K562 (cell line): ENCODE results near the gene CSF3. TPM values are rescaled to one million over a fixed set of nuclear protein-coding genes. Genes with fewer than 3 reads are reported as not detected.
A peak's percentile ranks its signal among the peaks of the same experiment; 100 is the strongest.

Source experiments
- MEF2D ChIP-seq: conservative IDR thresholded peaks from 2 replicates; pipeline ENCODE4 v1.6.1; 2016; ENCODE audit warnings: low read depth, missing genetic modification characterization, missing compliant biosample characterization
- RBM22 ChIP-seq: fragments of 200-400 bp; formaldehyde crosslinking; IDR thresholded peaks from 2 replicates; pipeline ENCODE4 v1.6.1; 2018; ENCODE audit warnings: low read length, low read depth; ENCODE audit not compliant: poor library complexity, severe bottlenecking
- polyA plus RNA-seq, 8 experiments: library from polyadenylated mRNA; depleted of rRNA in 4 of 8; stranded (reverse) in 5 of 8; unstranded in 3 of 8; fragments of >200 nt; fragmentation: Nextera tagmentation in 2 of 8; fragmentation: Illumina TruSeq in 1 of 8; extraction: Ambion mirVana in 2 of 8; extraction: Trizol in 1 of 8; gene quantifications; 2 replicates each; pipeline versions ENCODE4 v1.2.1 to v1.2.3, GENCODE V29; 2011 to 2014; ENCODE audit warnings: inconsistent platforms in 1 of 8, missing spikeins in 1 of 8
- total RNA-seq, 7 experiments: library from RNA; depleted of rRNA in 6 of 7; stranded (reverse); fragments of >200 nt in 6 of 7; fragmentation: Illumina TruSeq in 2 of 7; extraction: Trizol in 2 of 7; gene quantifications; 2 replicates each; pipeline versions ENCODE4 v1.2.1 to v1.2.3, GENCODE V29; 2011 to 2021; ENCODE audit warnings: low replicate concordance in 1 of 7
- TF ChIP-seq, protein P1 (sequence below), 2 experiments: IDR thresholded peaks; 2 replicates each; pipeline ENCODE4 v1.6.1; 2012; ENCODE audit warnings: improper control_type of control experiment in 2 of 2, low read depth in 2 of 2, low read length in 2 of 2, borderline replicate concordance in 1 of 2
- TF ChIP-seq, protein P2 (sequence below), 3 experiments: IDR thresholded peaks in 2 of 3; conservative IDR thresholded peaks in 1 of 3; 2 replicates each; pipeline ENCODE4 v1.5.1; 2011 to 2012; ENCODE audit warnings: low read length in 3 of 3, mild to moderate bottlenecking in 3 of 3, control low read depth in 2 of 3, improper control_type of control experiment in 1 of 3, inconsistent platforms in 1 of 3, low read depth in 1 of 3, mixed read lengths in 1 of 3, moderate library complexity in 1 of 3; ENCODE audit not compliant: insufficient read depth in 2 of 3

The CSF3 gene
- total and polyA plus RNA-seq, 9 of the 15 experiments (the other 6 are each of a cell fraction or from before 2014, with no cell fraction given): 0.19 TPM; not detected in 8

DNA sequence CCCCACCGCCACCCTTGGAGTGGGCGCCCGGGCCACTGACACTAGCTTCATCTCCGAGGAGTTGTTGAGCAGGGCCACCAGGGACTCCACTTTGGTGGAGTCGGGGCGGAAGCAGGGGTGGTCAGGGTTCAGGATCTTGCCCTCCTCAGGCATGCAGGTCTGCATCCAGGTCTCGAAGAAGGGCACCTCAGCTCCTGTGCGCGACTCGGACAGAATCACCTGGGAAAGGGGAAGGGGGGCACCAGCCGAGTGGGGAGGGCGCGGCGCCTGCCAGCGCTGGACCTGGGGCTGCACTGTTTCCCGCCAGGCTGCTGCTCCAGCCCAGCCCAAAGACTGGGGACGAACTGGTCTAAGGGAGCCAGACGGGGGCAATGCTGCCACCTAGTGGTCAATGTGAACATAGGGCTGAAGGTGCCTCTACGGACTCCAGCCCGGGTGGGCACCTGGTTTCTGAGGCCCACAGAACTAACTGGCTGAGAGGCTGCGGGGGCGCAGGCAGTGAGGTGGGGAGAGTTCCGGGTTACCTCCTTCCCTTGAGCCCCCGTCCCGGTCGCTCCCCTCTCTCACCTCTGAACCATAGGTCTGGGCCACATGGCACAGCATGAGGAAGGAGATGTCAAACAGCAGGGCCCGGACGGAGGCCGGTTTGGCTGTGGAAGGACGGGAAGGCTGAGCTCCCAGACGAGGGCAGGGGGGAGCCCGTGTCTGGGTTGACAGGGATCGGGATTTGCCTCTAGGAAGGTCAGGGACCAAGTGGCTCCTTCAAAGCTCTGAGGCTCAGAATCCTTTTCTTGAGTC is 11.8 kb downstream of the CSF3 start (continued):
- TF ChIP-seq, protein P1, sequence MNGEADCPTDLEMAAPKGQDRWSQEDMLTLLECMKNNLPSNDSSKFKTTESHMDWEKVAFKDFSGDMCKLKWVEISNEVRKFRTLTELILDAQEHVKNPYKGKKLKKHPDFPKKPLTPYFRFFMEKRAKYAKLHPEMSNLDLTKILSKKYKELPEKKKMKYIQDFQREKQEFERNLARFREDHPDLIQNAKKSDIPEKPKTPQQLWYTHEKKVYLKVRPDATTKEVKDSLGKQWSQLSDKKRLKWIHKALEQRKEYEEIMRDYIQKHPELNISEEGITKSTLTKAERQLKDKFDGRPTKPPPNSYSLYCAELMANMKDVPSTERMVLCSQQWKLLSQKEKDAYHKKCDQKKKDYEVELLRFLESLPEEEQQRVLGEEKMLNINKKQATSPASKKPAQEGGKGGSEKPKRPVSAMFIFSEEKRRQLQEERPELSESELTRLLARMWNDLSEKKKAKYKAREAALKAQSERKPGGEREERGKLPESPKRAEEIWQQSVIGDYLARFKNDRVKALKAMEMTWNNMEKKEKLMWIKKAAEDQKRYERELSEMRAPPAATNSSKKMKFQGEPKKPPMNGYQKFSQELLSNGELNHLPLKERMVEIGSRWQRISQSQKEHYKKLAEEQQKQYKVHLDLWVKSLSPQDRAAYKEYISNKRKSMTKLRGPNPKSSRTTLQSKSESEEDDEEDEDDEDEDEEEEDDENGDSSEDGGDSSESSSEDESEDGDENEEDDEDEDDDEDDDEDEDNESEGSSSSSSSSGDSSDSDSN (IDR thresholded peaks at IDR 0.05; ENCODE audit: borderline replicate concordance in 1 of 2, low read depth in 2 of 2, low read length in 2 of 2): 0 out of 4 replicates have a peak, but pooled peaks of 1 of the 2 experiments have one; percentile 32
- TF ChIP-seq, protein P2, sequence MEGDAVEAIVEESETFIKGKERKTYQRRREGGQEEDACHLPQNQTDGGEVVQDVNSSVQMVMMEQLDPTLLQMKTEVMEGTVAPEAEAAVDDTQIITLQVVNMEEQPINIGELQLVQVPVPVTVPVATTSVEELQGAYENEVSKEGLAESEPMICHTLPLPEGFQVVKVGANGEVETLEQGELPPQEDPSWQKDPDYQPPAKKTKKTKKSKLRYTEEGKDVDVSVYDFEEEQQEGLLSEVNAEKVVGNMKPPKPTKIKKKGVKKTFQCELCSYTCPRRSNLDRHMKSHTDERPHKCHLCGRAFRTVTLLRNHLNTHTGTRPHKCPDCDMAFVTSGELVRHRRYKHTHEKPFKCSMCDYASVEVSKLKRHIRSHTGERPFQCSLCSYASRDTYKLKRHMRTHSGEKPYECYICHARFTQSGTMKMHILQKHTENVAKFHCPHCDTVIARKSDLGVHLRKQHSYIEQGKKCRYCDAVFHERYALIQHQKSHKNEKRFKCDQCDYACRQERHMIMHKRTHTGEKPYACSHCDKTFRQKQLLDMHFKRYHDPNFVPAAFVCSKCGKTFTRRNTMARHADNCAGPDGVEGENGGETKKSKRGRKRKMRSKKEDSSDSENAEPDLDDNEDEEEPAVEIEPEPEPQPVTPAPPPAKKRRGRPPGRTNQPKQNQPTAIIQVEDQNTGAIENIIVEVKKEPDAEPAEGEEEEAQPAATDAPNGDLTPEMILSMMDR (IDR thresholded peaks at IDR 0.05 in 2 of 3, conservative IDR thresholded peaks at IDR 0.05 in 1 of 3; ENCODE audit: insufficient read depth in 2 of 3, low read depth in 1 of 3, low read length in 3 of 3): peak; percentile 83 to 90 (median 85)
- TF ChIP-seq MEF2D (no peak), RBM22 (peak; percentile 50)
